GM19463 (cell line): ENCODE data around the gene CX3CL1.
"Not testable (repeated sequence)": the region's sequence is repeated elsewhere in the genome, so short reads cannot be mapped to it uniquely, and the experiment has no call there.

Experiments
- ATAC-seq: cut with Tn5 transposase; IDR thresholded peaks from one replicate; pipeline ENCODE4 v1.9.1; 2021; ENCODE audit warnings: mild to moderate bottlenecking, moderate library complexity; ENCODE audit not compliant: unreplicated experiment

CX3CL1 gene

GRCh38 chr16:57381791-57382534 is 9.7 kb downstream of the CX3CL1 start:
- ATAC-seq: no peak

- no peak for ATAC-seq
These were observed 10.4 kb downstream of the CX3CL1 start for GRCh38 chr16:57382535-57383275.

- ATAC-seq: no peak
These were observed 11.3 kb downstream of the CX3CL1 start for GRCh38 chr16:57383276-57384247.

DNA sequence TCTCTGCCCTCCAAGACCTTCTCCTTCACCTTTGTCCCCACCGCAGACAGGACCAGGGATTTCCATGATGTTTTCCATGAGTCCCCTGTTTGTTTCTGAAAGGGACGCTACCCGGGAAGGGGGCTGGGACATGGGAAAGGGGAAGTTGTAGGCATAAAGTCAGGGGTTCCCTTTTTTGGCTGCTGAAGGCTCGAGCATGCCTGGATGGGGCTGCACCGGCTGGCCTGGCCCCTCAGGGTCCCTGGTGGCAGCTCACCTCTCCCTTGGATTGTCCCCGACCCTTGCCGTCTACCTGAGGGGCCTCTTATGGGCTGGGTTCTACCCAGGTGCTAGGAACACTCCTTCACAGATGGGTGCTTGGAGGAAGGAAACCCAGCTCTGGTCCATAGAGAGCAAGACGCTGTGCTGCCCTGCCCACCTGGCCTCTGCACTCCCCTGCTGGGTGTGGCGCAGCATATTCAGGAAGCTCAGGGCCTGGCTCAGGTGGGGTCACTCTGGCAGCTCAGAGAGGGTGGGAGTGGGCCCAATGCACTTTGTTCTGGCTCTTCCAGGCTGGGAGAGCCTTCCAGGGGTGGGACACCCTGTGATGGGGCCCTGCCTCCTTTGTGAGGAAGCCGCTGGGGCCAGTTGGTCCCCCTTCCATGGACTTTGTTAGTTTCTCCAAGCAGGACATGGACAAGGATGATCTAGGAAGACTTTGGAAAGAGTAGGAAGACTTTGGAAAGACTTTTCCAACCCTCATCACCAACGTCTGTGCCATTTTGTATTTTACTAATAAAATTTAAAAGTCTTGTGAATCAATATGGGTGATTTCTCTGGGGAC is 12.2 kb downstream of the CX3CL1 start:
- ATAC-seq: no peak

- ATAC-seq: no peak
These were observed 12.8 kb downstream of the CX3CL1 start for GRCh38 chr16:57385083-57385482.

GRCh38 chr16:57386381-57386951 is 14.2 kb downstream of the CX3CL1 start:
- no peak for ATAC-seq

- peak; percentile 34 for ATAC-seq
These were observed 15.5 kb downstream of the CX3CL1 start for GRCh38 chr16:57387598-57388354.

- ATAC-seq: peak; percentile 72
These were observed 16.2 kb downstream of the CX3CL1 start for GRCh38 chr16:57388359-57389086.

DNA sequence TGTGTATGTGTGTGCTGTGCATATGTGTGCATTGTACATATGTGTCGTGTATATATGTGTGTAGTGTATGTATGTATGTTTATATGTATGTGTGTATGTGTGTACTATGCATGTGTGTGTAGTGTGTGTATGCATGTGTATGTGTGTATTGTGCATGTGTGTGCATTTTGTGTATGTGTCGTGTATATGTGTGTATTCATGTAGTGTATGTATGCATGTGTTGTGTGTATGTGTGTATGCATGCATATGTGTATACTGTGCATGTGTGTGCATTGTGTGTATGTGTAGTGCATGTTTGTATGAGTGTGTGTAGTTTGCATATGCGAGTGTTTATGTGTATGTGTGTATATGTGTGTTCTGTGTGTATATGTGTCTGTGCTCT is 16.8 kb downstream of the CX3CL1 start:
- no peak for ATAC-seq

GRCh38 chr16:57390636-57391295 is 18.5 kb downstream of the CX3CL1 start:
- no peak for ATAC-seq

GRCh38 chr16:57391300-57391699 is 19.0 kb downstream of the CX3CL1 start:
- no peak for ATAC-seq

DNA sequence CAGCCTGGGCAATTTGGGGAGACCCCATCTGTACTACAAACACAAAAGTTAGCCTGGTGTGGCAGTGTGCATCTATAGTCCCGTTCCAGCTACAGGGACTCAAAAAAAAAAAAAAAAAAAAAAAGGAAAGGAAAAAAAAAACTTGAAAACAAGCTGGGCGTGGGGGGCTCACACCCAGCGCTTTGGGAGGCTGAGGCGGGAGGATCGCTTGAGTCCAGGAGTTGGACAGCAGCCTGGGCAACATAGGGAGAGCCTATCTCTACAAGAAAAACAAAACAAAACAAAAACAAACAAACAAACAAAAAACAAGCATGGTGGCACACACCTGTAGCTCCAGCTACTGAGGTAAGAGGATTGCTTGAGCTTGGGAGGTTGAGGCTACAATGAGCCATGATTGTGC is 19.4 kb downstream of the CX3CL1 start:
- no peak for ATAC-seq

DNA sequence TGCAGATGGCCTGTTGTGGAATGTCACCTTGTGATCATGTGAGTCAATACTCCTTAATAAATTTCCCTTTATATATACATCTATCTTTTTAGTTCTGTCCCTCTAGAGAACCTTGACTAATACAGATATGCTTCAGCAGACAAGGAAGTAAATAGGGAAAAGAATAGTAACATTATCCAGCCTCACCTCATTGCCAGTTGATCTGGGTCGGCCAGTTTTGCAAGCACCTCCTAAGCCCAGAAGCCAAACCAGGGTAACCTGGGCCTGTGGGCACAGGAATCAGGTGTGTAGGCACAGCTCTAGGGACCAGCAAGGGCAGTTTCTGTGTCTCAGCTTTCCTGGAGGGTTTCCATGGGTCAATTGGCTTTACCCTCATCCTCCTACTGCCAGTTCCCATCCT is 20.4 kb downstream of the CX3CL1 start:
- no peak for ATAC-seq

- ATAC-seq: no peak
These were observed 22.2 kb downstream of the CX3CL1 start for GRCh38 chr16:57394444-57394843.

GRCh38 chr16:57395026-57395425 is 22.7 kb downstream of the CX3CL1 start:
- ATAC-seq: no peak

- no peak for ATAC-seq
These were observed 24.5 kb downstream of the CX3CL1 start for GRCh38 chr16:57396786-57397185.

DNA sequence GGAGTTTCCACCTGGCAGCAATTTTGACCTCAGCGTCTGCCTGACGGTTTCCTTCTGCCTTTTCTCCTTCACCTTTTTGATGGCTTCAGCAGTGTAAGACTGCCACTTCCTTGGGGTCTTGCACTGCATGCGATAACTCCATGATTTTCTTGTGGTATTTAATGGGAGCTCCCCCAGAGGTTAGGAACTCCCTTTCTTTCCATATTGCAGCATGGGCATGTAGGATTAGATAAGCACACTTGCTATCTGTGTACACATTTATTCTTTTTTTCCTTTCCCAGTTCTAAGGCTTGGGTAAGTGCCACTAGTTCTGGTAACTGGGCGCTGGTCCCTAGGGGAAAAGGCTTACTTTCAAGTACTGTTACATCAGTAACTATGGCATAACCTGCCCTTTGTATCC is 25.2 kb downstream of the CX3CL1 start:
- ATAC-seq: not testable (repeated sequence)
